Measurements from ENCODE around the gene BCAS4. TPM values are rescaled to one million over a fixed set of nuclear protein-coding genes. Genes with fewer than 3 reads are reported as not detected.

The BCAS4 gene
- total RNA-seq, 3 donors from 2014 or later: 6.6 to 22.2 (median 10.5) TPM

DNA sequence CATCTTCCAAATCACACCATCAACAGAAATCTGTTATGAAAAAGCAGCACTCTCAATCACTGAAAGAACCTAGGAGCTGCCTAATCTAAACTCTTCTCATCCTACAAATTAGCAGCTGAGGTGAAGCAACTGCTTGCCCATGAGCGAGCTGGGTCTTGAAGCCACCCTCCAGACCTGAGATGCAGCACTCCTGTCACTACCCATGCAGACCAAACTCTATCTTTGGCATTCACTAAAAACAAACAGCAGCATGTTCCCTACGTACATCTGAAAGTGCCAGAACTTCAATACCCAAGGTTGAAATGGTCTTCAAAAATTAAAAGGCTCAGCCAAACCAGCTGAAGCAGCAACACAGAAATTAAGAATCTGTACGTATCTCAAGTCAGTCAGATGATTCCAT is 122.1 kb downstream of the BCAS4 start:
- Histone ChIP-seq H3K27me3 (no peaks in the 10 kb centered on the region), H3K9me3 (no peaks in the 10 kb centered on the region), H3K4me3 (no peak overlapping the region), H3K27ac (no peak overlapping the region), H3K4me1 (peaks cover 3 to 5% of the 10 kb centered on the region in 2 donors), H3K36me3 (no peaks in the 10 kb centered on the region)
- DNase-seq (ENCODE audit: low spot score in 2 of 2): no peak
- intact Hi-C loops (cut with DNase I; ENCODE audit: low total_unique reads): no loop called here
- no peak for TF ChIP-seq POLR2A (IDR thresholded peaks at IDR 0.05)
- TF ChIP-seq, protein P1, sequence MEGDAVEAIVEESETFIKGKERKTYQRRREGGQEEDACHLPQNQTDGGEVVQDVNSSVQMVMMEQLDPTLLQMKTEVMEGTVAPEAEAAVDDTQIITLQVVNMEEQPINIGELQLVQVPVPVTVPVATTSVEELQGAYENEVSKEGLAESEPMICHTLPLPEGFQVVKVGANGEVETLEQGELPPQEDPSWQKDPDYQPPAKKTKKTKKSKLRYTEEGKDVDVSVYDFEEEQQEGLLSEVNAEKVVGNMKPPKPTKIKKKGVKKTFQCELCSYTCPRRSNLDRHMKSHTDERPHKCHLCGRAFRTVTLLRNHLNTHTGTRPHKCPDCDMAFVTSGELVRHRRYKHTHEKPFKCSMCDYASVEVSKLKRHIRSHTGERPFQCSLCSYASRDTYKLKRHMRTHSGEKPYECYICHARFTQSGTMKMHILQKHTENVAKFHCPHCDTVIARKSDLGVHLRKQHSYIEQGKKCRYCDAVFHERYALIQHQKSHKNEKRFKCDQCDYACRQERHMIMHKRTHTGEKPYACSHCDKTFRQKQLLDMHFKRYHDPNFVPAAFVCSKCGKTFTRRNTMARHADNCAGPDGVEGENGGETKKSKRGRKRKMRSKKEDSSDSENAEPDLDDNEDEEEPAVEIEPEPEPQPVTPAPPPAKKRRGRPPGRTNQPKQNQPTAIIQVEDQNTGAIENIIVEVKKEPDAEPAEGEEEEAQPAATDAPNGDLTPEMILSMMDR (IDR thresholded peaks at IDR 0.05): no peak

DNA sequence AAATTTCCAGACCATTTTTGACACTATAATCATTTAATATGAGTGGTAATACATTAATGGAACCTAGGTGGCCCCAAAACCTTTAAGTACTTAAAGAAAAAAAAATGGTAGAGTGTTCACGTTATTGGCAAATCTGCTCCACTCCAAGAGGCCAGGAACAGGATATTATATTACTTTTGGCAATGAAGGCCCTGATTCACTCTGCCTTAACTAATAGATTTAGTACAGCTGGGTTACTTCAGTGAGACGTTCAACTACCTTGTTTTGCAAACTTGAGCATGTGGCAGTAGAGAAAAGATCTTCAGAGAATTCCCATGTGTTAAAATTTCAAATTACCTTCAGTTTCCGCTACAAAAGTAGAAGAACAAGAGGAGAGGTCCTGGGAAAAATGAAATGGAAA is 123.5 kb downstream of the BCAS4 start:
- Histone ChIP-seq H3K27ac (no peak overlapping the region), H3K4me1 (peaks cover 5 to 8% of the 10 kb centered on the region in 2 donors)
- intact Hi-C loops (cut with DNase I; ENCODE audit: low total_unique reads): no loop called here

DNA sequence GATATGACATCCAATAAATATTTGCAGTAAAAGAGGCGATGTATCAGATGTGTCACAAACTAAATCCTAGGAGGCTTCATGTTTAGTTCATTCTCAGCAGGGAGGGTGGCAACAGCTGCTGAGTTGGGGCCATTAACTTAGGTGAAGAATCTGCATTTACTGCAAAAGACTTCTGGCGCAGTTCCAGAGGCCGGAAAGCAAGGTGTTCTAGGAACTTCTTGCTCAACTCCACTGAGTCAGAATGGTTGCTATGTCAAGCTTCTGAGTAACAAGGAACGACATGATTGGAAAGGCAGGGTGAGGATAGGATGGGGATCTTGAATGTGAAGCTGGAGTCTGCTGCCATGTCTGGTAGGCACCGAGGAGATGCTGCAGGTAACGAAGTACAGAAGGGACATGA is 124.7 kb downstream of the BCAS4 start:
- H3K4me1 ChIP-seq: peaks cover 4 to 8% of the 10 kb centered on the region in 2 donors

More for the DNA sequence above, 123.5 kb downstream of the BCAS4 start:
- no peaks in the 10 kb centered on the region for H3K9me3 ChIP-seq
- no peaks in the 10 kb centered on the region for H3K36me3 ChIP-seq
- no peak for DNase-seq (ENCODE audit: low spot score in 2 of 2)
- H3K4me3 ChIP-seq: no peak overlapping the region
- no peaks in the 10 kb centered on the region for H3K27me3 ChIP-seq
- TF ChIP-seq, protein P1 (IDR thresholded peaks at IDR 0.05): no peak
- TF ChIP-seq POLR2AphosphoS5 (IDR thresholded peaks at IDR 0.05) (no peak), POLR2A (IDR thresholded peaks at IDR 0.05) (no peak)

DNA sequence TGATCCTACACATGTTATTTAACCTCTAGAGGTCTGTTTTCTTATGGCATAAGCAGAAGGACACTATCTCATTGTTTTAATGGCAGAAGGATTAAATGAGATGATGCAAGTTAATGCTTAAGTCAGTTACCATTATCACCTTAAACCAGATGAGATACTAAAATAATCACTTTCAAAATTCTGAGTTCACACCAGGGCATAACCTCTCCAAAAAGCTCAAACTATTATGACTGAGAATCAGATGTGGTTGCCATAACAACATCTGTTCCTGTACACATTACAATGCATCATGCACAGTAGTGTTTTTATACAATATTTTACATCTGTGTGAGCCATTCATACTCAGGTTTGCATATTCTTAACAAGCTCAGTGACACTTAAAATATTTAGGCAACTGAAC is 126.1 kb downstream of the BCAS4 start:
- Histone ChIP-seq H3K27me3 (no peaks in the 10 kb centered on the region), H3K9me3 (no peaks in the 10 kb centered on the region), H3K4me1 (peaks cover 4 to 8% of the 10 kb centered on the region in 2 donors), H3K36me3 (no peaks in the 10 kb centered on the region), H3K4me3 (no peak overlapping the region), H3K27ac (no peak overlapping the region)
- DNase-seq (ENCODE audit: low spot score in 2 of 2): no peak
- intact Hi-C loops (cut with DNase I; ENCODE audit: low total_unique reads): no loop called here
- TF ChIP-seq, protein P1 (IDR thresholded peaks at IDR 0.05): no peak
- TF ChIP-seq POLR2AphosphoS5 (IDR thresholded peaks at IDR 0.05) (no peak), POLR2A (IDR thresholded peaks at IDR 0.05) (no peak)

More for the DNA sequence above, 124.7 kb downstream of the BCAS4 start:
- Histone ChIP-seq H3K27me3 (no peaks in the 10 kb centered on the region), H3K36me3 (no peaks in the 10 kb centered on the region), H3K27ac (peak overlapping the region in 1 of 2 donors; percentile 64), H3K4me3 (no peak overlapping the region), H3K9me3 (no peaks in the 10 kb centered on the region)
- intact Hi-C loops (cut with DNase I; ENCODE audit: low total_unique reads): no loop called here
- DNase-seq (ENCODE audit: low spot score in 2 of 2): no peak
- TF ChIP-seq, protein P1 (IDR thresholded peaks at IDR 0.05): no peak
- no peak for TF ChIP-seq POLR2A (IDR thresholded peaks at IDR 0.05)
- no peak for TF ChIP-seq POLR2AphosphoS5 (IDR thresholded peaks at IDR 0.05)

DNA sequence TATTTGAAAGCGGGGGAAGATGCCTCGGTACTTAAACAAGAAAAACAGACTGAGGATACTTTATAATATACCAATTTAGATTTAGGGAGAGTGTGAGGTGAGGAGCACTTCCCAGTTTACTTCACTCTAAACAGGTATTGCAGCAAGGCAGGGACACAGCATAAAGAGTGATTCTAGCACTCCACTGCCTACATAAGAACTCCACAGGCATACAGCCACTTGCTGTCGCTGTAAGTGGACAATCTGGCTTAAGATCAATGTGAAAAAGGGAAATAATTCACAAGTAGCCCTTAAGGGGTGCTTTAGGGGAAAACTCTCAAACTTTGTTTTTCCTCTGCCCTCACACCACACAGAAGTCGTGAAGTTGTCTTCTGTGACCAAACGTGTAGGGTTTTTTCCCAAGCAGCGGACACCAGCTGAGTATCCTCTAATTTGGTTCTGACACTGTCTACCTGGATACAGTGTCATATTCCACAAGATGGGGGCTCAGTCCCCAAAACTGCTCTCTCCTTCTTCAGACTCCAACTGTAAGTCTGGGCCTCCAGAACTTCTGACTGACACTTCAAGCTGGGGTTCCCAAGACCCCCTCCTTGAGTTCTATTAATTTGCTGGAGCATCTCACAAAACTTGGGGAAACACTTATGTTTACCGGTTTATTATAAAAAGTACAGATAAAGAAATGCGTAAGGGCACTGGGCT is 127.1 kb downstream of the BCAS4 start:
- Histone ChIP-seq H3K27me3 (no peaks in the 10 kb centered on the region), H3K27ac (peak overlapping the region; percentile 38 to 50), H3K4me3 (no peak overlapping the region), H3K4me1 (peaks cover 4 to 8% of the 10 kb centered on the region in 2 donors), H3K36me3 (no peaks in the 10 kb centered on the region), H3K9me3 (no peaks in the 10 kb centered on the region)
- intact Hi-C loops (cut with DNase I; ENCODE audit: low total_unique reads): no loop called here
- TF ChIP-seq POLR2A (IDR thresholded peaks at IDR 0.05) (no peak), POLR2AphosphoS5 (IDR thresholded peaks at IDR 0.05) (no peak)
- TF ChIP-seq, protein P1 (IDR thresholded peaks at IDR 0.05): no peak
- DNase-seq (ENCODE audit: low spot score in 2 of 2): no peak

Measured in breast epithelium (tissue), 4 donors.